ENCODE measurements around the gene ECHS1. TPM values are rescaled to one million over a fixed set of nuclear protein-coding genes. Genes with fewer than 3 reads are reported as not detected.

ECHS1 gene
- total and polyA plus RNA-seq, 9 of the 15 experiments (the other 6 are each of a cell fraction or from before 2014, with no cell fraction given), result 16.6 to 100 (median 68.1) TPM

- TF ChIP-seq POLR2B (IDR thresholded peaks at IDR 0.05; ENCODE audit: low read depth, partially characterized antibody), result peak; percentile 37
- no peak for TF ChIP-seq ZNF780A (CRISPR knock-in tag; IDR thresholded peaks at IDR 0.05)
- no peak for TF ChIP-seq POLR2AphosphoS5 (IDR thresholded peaks at IDR 0.05; ENCODE audit: control insufficient read depth, insufficient read depth, low read depth, low read length)
- no peak for TF ChIP-seq ZNF507 (tag; conservative IDR thresholded peaks at IDR 0.05)
- 0 out of 2 replicates have a peak, but pooled peaks have one; percentile 30 for TF ChIP-seq RNF2 (IDR thresholded peaks at IDR 0.05)
- TF ChIP-seq ZBTB43 (CRISPR knock-in tag; IDR thresholded peaks at IDR 0.05), result no peak
- TF ChIP-seq ATF1 (CRISPR knock-in tag; IDR thresholded peaks at IDR 0.05), result no peak
- no peak for TF ChIP-seq ATF1 (tag; IDR thresholded peaks at IDR 0.05)
- no peak for TF ChIP-seq KLF10 (CRISPR knock-in tag; IDR thresholded peaks at IDR 0.05)
- no peak for TF ChIP-seq THRB (CRISPR knock-in tag; conservative IDR thresholded peaks at IDR 0.05)
- no peak for TF ChIP-seq ETV5 (CRISPR knock-in tag; IDR thresholded peaks at IDR 0.05; ENCODE audit: low read depth)
- TF ChIP-seq MYBL2 (IDR thresholded peaks at IDR 0.05; ENCODE audit: low read depth), result 0 out of 2 replicates have a peak, but pooled peaks have one; percentile 30
- TF ChIP-seq MYBL2 (CRISPR knock-in tag; IDR thresholded peaks at IDR 0.05; ENCODE audit: borderline replicate concordance), result no peak
- no peak for TF ChIP-seq HDAC8 (tag; IDR thresholded peaks at IDR 0.05)
- peak; percentile 83 for TF ChIP-seq GABPB1 (CRISPR knock-in tag; IDR thresholded peaks at IDR 0.05)
- TF ChIP-seq SAP30 (IDR thresholded peaks at IDR 0.05; ENCODE audit: borderline replicate concordance, insufficient read depth, low read depth, low read length, poor library complexity, severe bottlenecking), result no peak
- no peak for TF ChIP-seq KLF1 (tag; IDR thresholded peaks at IDR 0.05)
- TF ChIP-seq TOE1 (IDR thresholded peaks at IDR 0.05; ENCODE audit: borderline replicate concordance), result peak; percentile 83
- TF ChIP-seq TOE1 (CRISPR knock-in tag; IDR thresholded peaks at IDR 0.05; ENCODE audit: borderline replicate concordance, low read depth), result no peak
- TF ChIP-seq IRF9 (tag; IDR thresholded peaks at IDR 0.05), result no peak
- TF ChIP-seq CBFB (CRISPR knock-in tag; IDR thresholded peaks at IDR 0.05), result no peak
- peak; percentile 55 for TF ChIP-seq L3MBTL2 (IDR thresholded peaks at IDR 0.05)
- no peak for TF ChIP-seq RBM25 (IDR thresholded peaks at IDR 0.05; ENCODE audit: low read depth, low read length, severe bottlenecking)
- no peak for TF ChIP-seq ILK (tag; IDR thresholded peaks at IDR 0.05; ENCODE audit: borderline replicate concordance, low read depth)
- TF ChIP-seq RCOR1 (IDR thresholded peaks at IDR 0.05; ENCODE audit: borderline replicate concordance in 1 of 2, low read depth in 2 of 2, low read length in 2 of 2), result peak in 1 of 2 experiments; percentile 29; a peak in 1 of 4 replicates
- TF ChIP-seq STAG1 (CRISPR knock-in tag; IDR thresholded peaks at IDR 0.05; ENCODE audit: borderline replicate concordance), result no peak
- no peak for TF ChIP-seq HMG20B (CRISPR knock-in tag; IDR thresholded peaks at IDR 0.05)
Observed at GRCh38 chr10:133388236-133388972, 15.2 kb upstream of the ECHS1 start (continued).
